Spinal cord (tissue), 10 donors: ENCODE results near the gene MMP25. TPM values are rescaled to one million over a fixed set of nuclear protein-coding genes. Genes with fewer than 3 reads are reported as not detected.

Source experiments
- DNase-seq, 6 donors: peaks; one replicate each; pipeline versions ENCODE4 v3.0.0 to v3.0.0-alpha.2; 2013 to 2015; ENCODE audit warnings: low spot score in 6 of 6, low read depth in 4 of 6
- H3K27ac ChIP-seq: one replicate; pipeline ENCODE4 v1.5.1; 2013; ENCODE audit warnings: low read depth, low read length, control low read depth
- H3K27me3 ChIP-seq: one replicate; pipeline ENCODE4 v1.6.1; 2013; ENCODE audit warnings: low read length; ENCODE audit not compliant: control insufficient read depth, insufficient read depth
- H3K36me3 ChIP-seq: one replicate; pipeline ENCODE4 v1.6.1; 2013; ENCODE audit warnings: low read length; ENCODE audit not compliant: control insufficient read depth, insufficient read depth
- H3K4me1 ChIP-seq: one replicate; pipeline ENCODE4 v1.6.1; 2013; ENCODE audit warnings: low read length; ENCODE audit not compliant: control insufficient read depth, insufficient read depth
- H3K4me3 ChIP-seq: one replicate; pipeline ENCODE4 v1.5.1; 2013; ENCODE audit warnings: low read depth, low read length, control low read depth
- H3K9me3 ChIP-seq: one replicate; pipeline ENCODE4 v1.6.1; 2013; ENCODE audit warnings: low read length; ENCODE audit not compliant: control insufficient read depth, insufficient read depth
- WGBS: methylation state at CpG from one replicate; pipeline ENCODE4 v1.1.5; 2013; ENCODE audit warnings: missing lambda C conversion rate; ENCODE audit not compliant: insufficient coverage; 5-methylcytosine and 5-hydroxymethylcytosine counted together
- polyA plus RNA-seq, 2 donors: library from polyadenylated mRNA; unstranded; fragments of 120-200 nt; gene quantifications; one replicate each; pipeline ENCODE4 v1.2.1, GENCODE V29; 2013; ENCODE audit not compliant: insufficient read length in 2 of 2
- total RNA-seq, 2 donors: library from RNA; depleted of rRNA in 1 of 2; stranded (reverse); fragments of 120-200 nt in 1 of 2; fragments of >200 nt in 1 of 2; gene quantifications; one replicate each; pipeline versions ENCODE4 v1.2.3 to v1.2.4, GENCODE V29; 2013 to 2014
- donor health status: healthy.

MMP25 gene
- total and polyA plus RNA-seq, 4 donors: 1.2 to 10.5 (median 4.3) TPM

- H3K27ac ChIP-seq: no peak overlapping the region
- no peaks in the 10 kb centered on the region for H3K9me3 ChIP-seq
- H3K4me1 ChIP-seq: peaks cover 11% of the 10 kb centered on the region
- 96% methylated on average over 3 of the region's 5 CpGs for WGBS
- DNase-seq: no peak
- H3K27me3 ChIP-seq: peaks cover 75% of the 10 kb centered on the region
- no peak overlapping the region for H3K4me3 ChIP-seq
- no peaks in the 10 kb centered on the region for H3K36me3 ChIP-seq
Observed at GRCh38 chr16:3038896-3039295, 7.5 kb upstream of the MMP25 start.

GRCh38 chr16:3042376-3042775 is 4.0 kb upstream of the MMP25 start:
- Histone ChIP-seq H3K27ac (no peak overlapping the region), H3K36me3 (no peaks in the 10 kb centered on the region), H3K4me1 (peaks cover 19% of the 10 kb centered on the region), H3K4me3 (no peak overlapping the region), H3K9me3 (no peaks in the 10 kb centered on the region), H3K27me3 (peaks cover 74% of the 10 kb centered on the region)
- no CpG with 5 or more reads among the region's 3 CpGs for WGBS
- no peak for DNase-seq

DNA sequence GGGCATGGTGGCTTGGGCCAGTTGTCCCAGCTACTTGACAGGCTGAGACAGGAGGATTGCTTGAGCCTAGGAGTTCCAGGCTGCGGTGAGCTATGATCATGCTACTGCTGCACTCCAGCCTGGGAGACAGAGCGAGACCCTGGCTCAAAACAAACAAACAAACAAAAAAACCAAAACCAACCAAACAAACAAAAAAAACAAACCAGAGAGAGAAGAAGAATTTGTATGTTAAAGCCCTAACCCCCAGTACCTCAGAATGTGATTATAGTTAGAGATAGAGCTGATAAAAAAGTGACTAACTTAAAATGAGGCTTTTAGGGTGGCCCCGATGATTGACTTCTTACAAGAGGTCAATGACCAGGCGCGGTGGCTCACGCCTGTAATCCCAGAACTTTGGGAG is 1.7 kb upstream of the MMP25 start:
- no peak overlapping the region for H3K4me3 ChIP-seq
- peaks cover 80% of the 10 kb centered on the region for H3K27me3 ChIP-seq
- H3K36me3 ChIP-seq: no peaks in the 10 kb centered on the region
- DNase-seq: no peak
- peaks cover 19% of the 10 kb centered on the region for H3K4me1 ChIP-seq
- WGBS: 89% methylated on average over 4 of the region's 6 CpGs
- H3K27ac ChIP-seq: no peak overlapping the region
- H3K9me3 ChIP-seq: no peaks in the 10 kb centered on the region

DNA sequence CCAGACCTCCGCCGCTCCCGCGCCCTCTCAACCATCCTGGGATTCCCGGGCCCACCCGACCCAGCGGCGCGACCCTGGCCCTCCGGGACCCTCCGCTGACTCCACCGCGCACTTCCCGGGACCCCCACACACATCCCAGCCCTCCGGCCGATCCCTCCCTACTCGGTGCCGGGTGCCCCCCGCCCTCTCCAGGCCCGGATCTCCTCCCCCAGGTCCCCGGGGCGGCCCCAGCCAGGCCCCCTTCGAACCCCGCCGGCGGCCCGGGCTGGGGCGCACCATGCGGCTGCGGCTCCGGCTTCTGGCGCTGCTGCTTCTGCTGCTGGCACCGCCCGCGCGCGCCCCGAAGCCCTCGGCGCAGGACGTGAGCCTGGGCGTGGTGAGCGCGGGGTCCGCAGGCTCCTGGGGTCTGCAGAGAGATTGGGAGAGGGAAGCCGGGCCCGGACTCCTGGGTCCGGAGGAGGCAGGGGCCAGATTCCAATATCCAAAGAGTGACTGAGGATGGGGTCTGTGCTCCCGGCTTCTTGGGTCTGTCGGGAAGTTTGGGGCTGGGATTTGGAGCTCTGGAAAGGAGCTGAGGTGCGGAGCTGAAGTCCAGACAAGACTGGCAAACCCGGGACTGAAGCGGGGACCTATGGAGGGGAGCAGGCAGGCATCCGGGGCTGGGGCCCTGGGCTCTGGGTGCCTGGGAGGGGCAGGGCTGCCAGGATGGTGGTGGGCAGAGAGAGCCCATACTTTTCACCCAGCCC is 453 bp downstream of the MMP25 start:
- WGBS: under 1% methylated on average over 51 of the region's 54 CpGs
- Histone ChIP-seq H3K4me3 (no peak overlapping the region), H3K27ac (no peak overlapping the region), H3K27me3 (peaks cover 76% of the 10 kb centered on the region), H3K9me3 (no peaks in the 10 kb centered on the region), H3K36me3 (no peaks in the 10 kb centered on the region), H3K4me1 (peaks cover 19% of the 10 kb centered on the region)
- DNase-seq: no peak

DNA sequence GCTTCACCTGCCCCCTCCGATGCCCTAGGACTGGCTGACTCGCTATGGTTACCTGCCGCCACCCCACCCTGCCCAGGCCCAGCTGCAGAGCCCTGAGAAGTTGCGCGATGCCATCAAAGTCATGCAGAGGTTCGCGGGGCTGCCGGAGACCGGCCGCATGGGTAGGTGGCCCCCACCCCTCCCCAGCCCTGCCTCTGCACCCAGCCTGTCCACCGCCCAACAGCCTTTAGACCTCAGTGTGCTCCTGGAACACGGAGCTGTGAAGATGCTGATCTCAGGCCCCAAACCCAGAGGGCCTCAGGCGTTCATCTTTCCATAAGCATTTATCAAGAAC is 993 bp downstream of the MMP25 start:
- no peaks in the 10 kb centered on the region for H3K9me3 ChIP-seq
- no peak for DNase-seq
- peaks cover 19% of the 10 kb centered on the region for H3K4me1 ChIP-seq
- peaks cover 75% of the 10 kb centered on the region for H3K27me3 ChIP-seq
- no peak overlapping the region for H3K4me3 ChIP-seq
- H3K27ac ChIP-seq: no peak overlapping the region
- 7% methylated on average over 12 of the region's 13 CpGs for WGBS
- H3K36me3 ChIP-seq: no peaks in the 10 kb centered on the region

DNA sequence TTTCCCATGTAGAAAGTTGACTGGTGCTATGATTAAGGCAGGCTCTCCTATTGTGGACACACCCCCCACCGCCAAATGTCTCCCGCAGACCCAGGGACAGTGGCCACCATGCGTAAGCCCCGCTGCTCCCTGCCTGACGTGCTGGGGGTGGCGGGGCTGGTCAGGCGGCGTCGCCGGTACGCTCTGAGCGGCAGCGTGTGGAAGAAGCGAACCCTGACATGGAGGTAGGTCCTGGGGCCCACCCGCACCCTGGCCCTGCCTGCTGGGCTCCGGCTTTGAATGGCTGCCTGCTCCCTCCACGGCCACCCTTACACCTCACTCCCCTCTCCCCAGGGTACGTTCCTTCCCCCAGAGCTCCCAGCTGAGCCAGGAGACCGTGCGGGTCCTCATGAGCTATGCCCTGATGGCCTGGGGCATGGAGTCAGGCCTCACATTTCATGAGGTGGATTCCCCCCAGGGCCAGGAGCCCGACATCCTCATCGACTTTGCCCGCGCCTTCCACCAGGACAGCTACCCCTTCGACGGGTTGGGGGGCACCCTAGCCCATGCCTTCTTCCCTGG is 3.6 kb downstream of the MMP25 start:
- Histone ChIP-seq H3K27me3 (peaks cover 49% of the 10 kb centered on the region), H3K4me3 (no peak overlapping the region), H3K27ac (no peak overlapping the region), H3K36me3 (peaks cover 11% of the 10 kb centered on the region), H3K4me1 (peaks cover 19% of the 10 kb centered on the region), H3K9me3 (no peaks in the 10 kb centered on the region)
- DNase-seq: no peak
- WGBS: 77% methylated on average over 26 of the region's 26 CpGs

GRCh38 chr16:3050487-3050886 is 4.1 kb downstream of the MMP25 start:
- H3K9me3 ChIP-seq: no peaks in the 10 kb centered on the region
- WGBS: 92% methylated on average over 2 of the region's 5 CpGs
- DNase-seq: no peak
- H3K27me3 ChIP-seq: peaks cover 45% of the 10 kb centered on the region
- H3K27ac ChIP-seq: no peak overlapping the region
- H3K36me3 ChIP-seq: peaks cover 13% of the 10 kb centered on the region
- no peak overlapping the region for H3K4me3 ChIP-seq
- peaks cover 15% of the 10 kb centered on the region for H3K4me1 ChIP-seq

- H3K27ac ChIP-seq: no peak overlapping the region
- H3K9me3 ChIP-seq: no peaks in the 10 kb centered on the region
- 68% methylated on average over 2 of the region's 4 CpGs for WGBS
- no peak for DNase-seq
- H3K36me3 ChIP-seq: peaks cover 16% of the 10 kb centered on the region
- H3K4me3 ChIP-seq: no peak overlapping the region
- H3K27me3 ChIP-seq: peaks cover 40% of the 10 kb centered on the region
- peaks cover 10% of the 10 kb centered on the region for H3K4me1 ChIP-seq
Observed at GRCh38 chr16:3051009-3051408, 4.6 kb downstream of the MMP25 start.

GRCh38 chr16:3051494-3051893 is 5.1 kb downstream of the MMP25 start:
- H3K36me3 ChIP-seq: peaks cover 20% of the 10 kb centered on the region
- DNase-seq: no peak
- H3K4me1 ChIP-seq: peaks cover 6% of the 10 kb centered on the region
- H3K27me3 ChIP-seq: peaks cover 36% of the 10 kb centered on the region
- H3K27ac ChIP-seq: no peak overlapping the region
- H3K4me3 ChIP-seq: no peak overlapping the region
- 82% methylated on average over 4 of the region's 9 CpGs for WGBS
- no peaks in the 10 kb centered on the region for H3K9me3 ChIP-seq
